Loucy (cell line): Measurements from ENCODE around the gene SOX4.

Source experiments
- H2AFZ ChIP-seq: fragments of 200-600 bp; sonication (generic); 2 replicates; pipeline ENCODE4 v1.6.0; 2016; ENCODE audit warnings: antibody characterized with exemption, mild to moderate bottlenecking, low read length, moderate library complexity
- H3F3A ChIP-seq: fragments of 200-600 bp; 2 replicates; pipeline ENCODE4 v1.6.0; 2016; ENCODE audit warnings: antibody characterized with exemption, low read depth, mild to moderate bottlenecking
- H3K27me3 ChIP-seq: fragments of 200-600 bp; sonication (generic); 2 replicates; pipeline ENCODE4 v1.6.1; 2014; ENCODE audit warnings: low read length, mild to moderate bottlenecking; ENCODE audit not compliant: insufficient read depth, poor library complexity, severe bottlenecking
- H3K36me3 ChIP-seq: fragments of 200-600 bp; sonication (generic); 2 replicates; pipeline ENCODE4 v1.6.1; 2016; ENCODE audit warnings: low read length; ENCODE audit not compliant: insufficient read depth
- H3K4me1 ChIP-seq: fragments of 200-600 bp; sonication (generic); 2 replicates; pipeline ENCODE4 v1.5.1; 2014; ENCODE audit warnings: low read length, mild to moderate bottlenecking; ENCODE audit not compliant: insufficient read depth, poor library complexity, severe bottlenecking
- H3K4me2 ChIP-seq: fragments of 200-600 bp; sonication (generic); 2 replicates; pipeline ENCODE4 v1.6.0; 2014; ENCODE audit warnings: antibody characterized with exemption, low read length, low read depth, mild to moderate bottlenecking; ENCODE audit not compliant: poor library complexity, severe bottlenecking
- H3K4me3 ChIP-seq: fragments of 200-600 bp; sonication (generic); 2 replicates; pipeline ENCODE4 v1.5.1; 2014; ENCODE audit warnings: low read length, mild to moderate bottlenecking, mixed read lengths; ENCODE audit not compliant: poor library complexity, severe bottlenecking
- H3K79me2 ChIP-seq: fragments of 200-600 bp; sonication (generic); 2 replicates; pipeline ENCODE4 v1.6.1; 2014; ENCODE audit warnings: low read length; ENCODE audit not compliant: insufficient read depth
- H3K9ac ChIP-seq: fragments of 200-600 bp; sonication (generic); 2 replicates; pipeline ENCODE4 v1.6.0; 2014; ENCODE audit warnings: mild to moderate bottlenecking, low read depth, low read length, moderate library complexity; ENCODE audit not compliant: poor library complexity, severe bottlenecking
- H3K9me2 ChIP-seq: fragments of 200-600 bp; sonication (generic); replicated peaks from 2 replicates; pipeline ENCODE4 v1.6.1; 2016; ENCODE audit warnings: low read depth, low read length, mixed read lengths
- H3K9me3 ChIP-seq: fragments of 200-600 bp; sonication (generic); 2 replicates; pipeline ENCODE4 v1.6.1; 2014; ENCODE audit warnings: mild to moderate bottlenecking, antibody characterized with exemption, low read length, low read depth; ENCODE audit not compliant: insufficient read depth
- H4K20me1 ChIP-seq: fragments of 200-600 bp; sonication (generic); 2 replicates; pipeline ENCODE4 v1.6.0; 2014; ENCODE audit warnings: antibody characterized with exemption, low read length, mild to moderate bottlenecking; ENCODE audit not compliant: insufficient read depth, poor library complexity, severe bottlenecking
- EZH2phosphoT487 ChIP-seq: fragments of 200-600 bp; IDR thresholded peaks from 2 replicates; pipeline ENCODE4 v1.6.1; 2018; ENCODE audit warnings: antibody characterized with exemption, mild to moderate bottlenecking, moderate library complexity, borderline replicate concordance
- TF ChIP-seq, protein P1 (sequence below): fragments of 200-600 bp; sonication (generic); conservative IDR thresholded peaks from 2 replicates; pipeline ENCODE4 v1.5.1; 2014; ENCODE audit warnings: mild to moderate bottlenecking, antibody characterized with exemption, low read length

SOX4 gene

DNA sequence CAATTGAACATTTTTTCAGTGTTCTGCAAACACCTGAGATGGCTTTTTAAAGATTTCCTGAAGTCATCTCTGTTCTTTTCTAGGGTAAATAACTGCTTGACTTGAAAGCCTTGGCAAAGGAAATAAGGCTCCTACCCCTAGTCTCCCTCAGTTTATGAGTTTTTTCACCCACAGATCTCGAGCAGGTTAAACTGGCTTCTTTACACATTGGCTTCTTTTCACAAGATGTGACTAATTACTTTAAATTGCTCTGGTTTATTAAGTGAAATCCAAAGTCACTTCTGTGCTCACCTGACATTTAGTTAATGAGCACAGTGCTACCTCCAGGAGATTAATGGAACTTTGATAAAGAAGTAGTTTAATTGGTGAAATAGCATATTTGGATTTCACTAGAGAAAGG, 33.2 kb downstream of the SOX4 start:
- no peaks in the 10 kb centered on the region for H4K20me1 ChIP-seq
- no peak overlapping the region for H2AFZ ChIP-seq
- no peak for TF ChIP-seq EZH2phosphoT487
- TF ChIP-seq, protein P1, sequence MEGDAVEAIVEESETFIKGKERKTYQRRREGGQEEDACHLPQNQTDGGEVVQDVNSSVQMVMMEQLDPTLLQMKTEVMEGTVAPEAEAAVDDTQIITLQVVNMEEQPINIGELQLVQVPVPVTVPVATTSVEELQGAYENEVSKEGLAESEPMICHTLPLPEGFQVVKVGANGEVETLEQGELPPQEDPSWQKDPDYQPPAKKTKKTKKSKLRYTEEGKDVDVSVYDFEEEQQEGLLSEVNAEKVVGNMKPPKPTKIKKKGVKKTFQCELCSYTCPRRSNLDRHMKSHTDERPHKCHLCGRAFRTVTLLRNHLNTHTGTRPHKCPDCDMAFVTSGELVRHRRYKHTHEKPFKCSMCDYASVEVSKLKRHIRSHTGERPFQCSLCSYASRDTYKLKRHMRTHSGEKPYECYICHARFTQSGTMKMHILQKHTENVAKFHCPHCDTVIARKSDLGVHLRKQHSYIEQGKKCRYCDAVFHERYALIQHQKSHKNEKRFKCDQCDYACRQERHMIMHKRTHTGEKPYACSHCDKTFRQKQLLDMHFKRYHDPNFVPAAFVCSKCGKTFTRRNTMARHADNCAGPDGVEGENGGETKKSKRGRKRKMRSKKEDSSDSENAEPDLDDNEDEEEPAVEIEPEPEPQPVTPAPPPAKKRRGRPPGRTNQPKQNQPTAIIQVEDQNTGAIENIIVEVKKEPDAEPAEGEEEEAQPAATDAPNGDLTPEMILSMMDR = no peak
- H3K79me2 ChIP-seq = no peaks in the 10 kb centered on the region
- H3K9me2 ChIP-seq = no peaks in the 10 kb centered on the region
- peaks cover 5% of the 10 kb centered on the region for H3K4me1 ChIP-seq
- H3K9me3 ChIP-seq = no peaks in the 10 kb centered on the region
- H3K36me3 ChIP-seq = no peaks in the 10 kb centered on the region
- H3K9ac ChIP-seq = no peak overlapping the region
- H3K4me3 ChIP-seq = no peak overlapping the region
- no peaks in the 10 kb centered on the region for H3F3A ChIP-seq
- H3K27me3 ChIP-seq = no peaks in the 10 kb centered on the region
- no peak overlapping the region for H3K4me2 ChIP-seq

DNA sequence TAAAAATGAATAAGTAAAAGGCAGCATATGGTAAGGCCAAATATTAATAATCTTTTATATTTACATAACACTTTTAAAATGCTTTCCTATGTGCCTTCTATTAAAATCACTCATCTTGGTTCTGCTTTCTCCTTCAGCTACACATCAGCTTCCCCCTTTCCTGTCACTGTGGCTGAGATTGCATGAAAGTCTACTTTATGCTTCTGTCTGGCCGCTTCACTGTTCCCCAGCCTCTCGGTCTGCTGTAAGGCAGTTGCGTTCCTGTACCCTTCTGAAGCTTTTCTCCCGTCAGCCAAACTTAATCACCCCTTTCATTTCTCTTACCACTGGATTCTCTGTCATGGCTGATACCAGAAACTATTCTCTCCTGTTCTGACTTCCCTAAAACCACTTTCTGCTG, 34.6 kb downstream of the SOX4 start:
- H2AFZ ChIP-seq = no peak overlapping the region
- no peaks in the 10 kb centered on the region for H3K9me2 ChIP-seq
- no peak overlapping the region for H3K4me3 ChIP-seq
- H3K79me2 ChIP-seq = no peaks in the 10 kb centered on the region
- no peaks in the 10 kb centered on the region for H3K27me3 ChIP-seq
- H3K36me3 ChIP-seq = no peaks in the 10 kb centered on the region
- no peak overlapping the region for H3K4me2 ChIP-seq
- TF ChIP-seq EZH2phosphoT487 = no peak
- TF ChIP-seq, protein P1 = no peak
- peaks cover 5% of the 10 kb centered on the region for H3K4me1 ChIP-seq
- H3F3A ChIP-seq = no peaks in the 10 kb centered on the region
- no peaks in the 10 kb centered on the region for H3K9me3 ChIP-seq
- no peaks in the 10 kb centered on the region for H4K20me1 ChIP-seq
- no peak overlapping the region for H3K9ac ChIP-seq

DNA sequence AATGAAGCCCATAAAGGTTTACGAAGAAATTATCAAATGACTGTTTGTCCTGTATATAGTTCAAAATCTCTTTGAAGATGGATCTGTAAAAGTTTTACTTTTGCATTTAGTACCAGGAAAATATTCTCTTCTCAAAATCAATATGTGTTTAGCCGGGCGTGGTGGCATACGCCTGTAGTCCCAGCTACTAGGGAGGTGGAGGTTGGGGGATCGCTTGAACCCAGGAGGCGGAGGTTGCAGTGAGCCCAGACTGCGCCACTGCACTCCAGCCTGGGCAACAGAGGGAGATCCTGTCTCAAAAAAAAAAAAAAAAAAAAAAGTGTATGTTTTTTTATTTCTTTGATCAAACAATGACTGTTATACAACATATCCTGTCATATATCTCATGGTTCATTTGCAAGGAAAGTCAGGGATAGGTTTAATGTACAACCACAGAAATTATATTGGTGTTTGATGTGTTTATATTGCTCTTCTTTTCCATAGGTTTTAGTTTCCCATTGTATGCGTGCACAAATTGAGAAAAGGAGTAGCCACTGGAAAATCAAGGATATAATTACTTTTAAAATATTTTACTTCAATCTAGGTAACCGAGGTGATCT, 40.1 kb downstream of the SOX4 start:
- Histone ChIP-seq H3K4me2 (no peak overlapping the region), H3K4me3 (no peak overlapping the region)
- TF ChIP-seq, protein P1 = no peak
- no peak for TF ChIP-seq EZH2phosphoT487

More for the DNA sequence above, 40.1 kb downstream of the SOX4 start:
- H3K79me2 ChIP-seq = no peaks in the 10 kb centered on the region
- no peaks in the 10 kb centered on the region for H3K9me3 ChIP-seq
- H3K36me3 ChIP-seq = no peaks in the 10 kb centered on the region
- H3F3A ChIP-seq = no peaks in the 10 kb centered on the region; the same call in 1 of the 2 replicates
- no peaks in the 10 kb centered on the region for H4K20me1 ChIP-seq
- no peaks in the 10 kb centered on the region for H3K27me3 ChIP-seq
- no peaks in the 10 kb centered on the region for H3K9me2 ChIP-seq
- H3K9ac ChIP-seq = no peak overlapping the region
- no peak overlapping the region for H2AFZ ChIP-seq
- no peaks in the 10 kb centered on the region for H3K4me1 ChIP-seq
